Measurements from ENCODE around the gene TRIM32.

- TF ChIP-seq CTCF (IDR thresholded peaks at IDR 0.05; ENCODE audit: low read length) (no peak), EZH2 (IDR thresholded peaks at IDR 0.05; ENCODE audit: borderline replicate concordance, low read length) (no peak)
Measured at GRCh38 chr9:116647515-116647809, 39.6 kb upstream of the TRIM32 start.

All from OCI-LY1 (cell line).